ENCODE data around the gene CHST8.

The CHST8 gene

DNA sequence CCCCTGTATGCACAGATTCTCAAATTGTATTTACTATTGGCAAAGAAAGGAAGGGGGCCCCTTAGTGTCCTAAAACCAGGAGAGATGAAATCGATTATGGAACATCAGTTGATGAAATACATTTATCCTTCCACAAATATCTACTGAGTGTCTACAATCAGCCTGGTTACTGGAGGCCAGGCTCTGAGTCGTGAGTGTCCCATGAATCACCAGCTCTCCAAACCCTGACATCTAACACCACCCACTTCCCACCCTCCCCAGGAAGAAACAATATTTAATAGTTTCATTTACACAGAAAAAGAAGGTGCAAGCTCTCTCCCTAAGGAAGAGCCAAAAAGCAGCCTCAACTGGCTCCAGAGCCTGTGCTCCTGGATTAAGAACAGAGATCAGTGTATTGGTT, 200.1 kb downstream of the CHST8 start:
- TF ChIP-seq, protein P1, sequence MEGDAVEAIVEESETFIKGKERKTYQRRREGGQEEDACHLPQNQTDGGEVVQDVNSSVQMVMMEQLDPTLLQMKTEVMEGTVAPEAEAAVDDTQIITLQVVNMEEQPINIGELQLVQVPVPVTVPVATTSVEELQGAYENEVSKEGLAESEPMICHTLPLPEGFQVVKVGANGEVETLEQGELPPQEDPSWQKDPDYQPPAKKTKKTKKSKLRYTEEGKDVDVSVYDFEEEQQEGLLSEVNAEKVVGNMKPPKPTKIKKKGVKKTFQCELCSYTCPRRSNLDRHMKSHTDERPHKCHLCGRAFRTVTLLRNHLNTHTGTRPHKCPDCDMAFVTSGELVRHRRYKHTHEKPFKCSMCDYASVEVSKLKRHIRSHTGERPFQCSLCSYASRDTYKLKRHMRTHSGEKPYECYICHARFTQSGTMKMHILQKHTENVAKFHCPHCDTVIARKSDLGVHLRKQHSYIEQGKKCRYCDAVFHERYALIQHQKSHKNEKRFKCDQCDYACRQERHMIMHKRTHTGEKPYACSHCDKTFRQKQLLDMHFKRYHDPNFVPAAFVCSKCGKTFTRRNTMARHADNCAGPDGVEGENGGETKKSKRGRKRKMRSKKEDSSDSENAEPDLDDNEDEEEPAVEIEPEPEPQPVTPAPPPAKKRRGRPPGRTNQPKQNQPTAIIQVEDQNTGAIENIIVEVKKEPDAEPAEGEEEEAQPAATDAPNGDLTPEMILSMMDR (IDR thresholded peaks at IDR 0.05; ENCODE audit: insufficient read depth, low read length), result no peak
- TF ChIP-seq GABPA (IDR thresholded peaks at IDR 0.05; ENCODE audit: low read depth) (no peak), POLR2AphosphoS5 (IDR thresholded peaks at IDR 0.05; ENCODE audit: low read depth) (no peak), SPI1 (IDR thresholded peaks at IDR 0.05; ENCODE audit: borderline replicate concordance, low read depth) (no peak)
- TF ChIP-seq, protein P2, sequence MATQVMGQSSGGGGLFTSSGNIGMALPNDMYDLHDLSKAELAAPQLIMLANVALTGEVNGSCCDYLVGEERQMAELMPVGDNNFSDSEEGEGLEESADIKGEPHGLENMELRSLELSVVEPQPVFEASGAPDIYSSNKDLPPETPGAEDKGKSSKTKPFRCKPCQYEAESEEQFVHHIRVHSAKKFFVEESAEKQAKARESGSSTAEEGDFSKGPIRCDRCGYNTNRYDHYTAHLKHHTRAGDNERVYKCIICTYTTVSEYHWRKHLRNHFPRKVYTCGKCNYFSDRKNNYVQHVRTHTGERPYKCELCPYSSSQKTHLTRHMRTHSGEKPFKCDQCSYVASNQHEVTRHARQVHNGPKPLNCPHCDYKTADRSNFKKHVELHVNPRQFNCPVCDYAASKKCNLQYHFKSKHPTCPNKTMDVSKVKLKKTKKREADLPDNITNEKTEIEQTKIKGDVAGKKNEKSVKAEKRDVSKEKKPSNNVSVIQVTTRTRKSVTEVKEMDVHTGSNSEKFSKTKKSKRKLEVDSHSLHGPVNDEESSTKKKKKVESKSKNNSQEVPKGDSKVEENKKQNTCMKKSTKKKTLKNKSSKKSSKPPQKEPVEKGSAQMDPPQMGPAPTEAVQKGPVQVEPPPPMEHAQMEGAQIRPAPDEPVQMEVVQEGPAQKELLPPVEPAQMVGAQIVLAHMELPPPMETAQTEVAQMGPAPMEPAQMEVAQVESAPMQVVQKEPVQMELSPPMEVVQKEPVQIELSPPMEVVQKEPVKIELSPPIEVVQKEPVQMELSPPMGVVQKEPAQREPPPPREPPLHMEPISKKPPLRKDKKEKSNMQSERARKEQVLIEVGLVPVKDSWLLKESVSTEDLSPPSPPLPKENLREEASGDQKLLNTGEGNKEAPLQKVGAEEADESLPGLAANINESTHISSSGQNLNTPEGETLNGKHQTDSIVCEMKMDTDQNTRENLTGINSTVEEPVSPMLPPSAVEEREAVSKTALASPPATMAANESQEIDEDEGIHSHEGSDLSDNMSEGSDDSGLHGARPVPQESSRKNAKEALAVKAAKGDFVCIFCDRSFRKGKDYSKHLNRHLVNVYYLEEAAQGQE (IDR thresholded peaks at IDR 0.05; ENCODE audit: insufficient replicate concordance, low read depth), result no peak
- Histone ChIP-seq H3K4me3 (replicated peaks; ENCODE audit: insufficient read depth, low read length) (no peak overlapping the region), H3K27me3 (ENCODE audit: insufficient read depth, poor library complexity, severe bottlenecking) (no peaks in the 10 kb centered on the region), H3K27ac (replicated peaks) (no peak overlapping the region)
- no peak for DNase-seq (ENCODE audit: low read depth in 1 of 2, low spot score in 1 of 2)

Measured in HL-60 (cell line).